ENCODE results near the gene MRPL17.

Gene MRPL17

DNA sequence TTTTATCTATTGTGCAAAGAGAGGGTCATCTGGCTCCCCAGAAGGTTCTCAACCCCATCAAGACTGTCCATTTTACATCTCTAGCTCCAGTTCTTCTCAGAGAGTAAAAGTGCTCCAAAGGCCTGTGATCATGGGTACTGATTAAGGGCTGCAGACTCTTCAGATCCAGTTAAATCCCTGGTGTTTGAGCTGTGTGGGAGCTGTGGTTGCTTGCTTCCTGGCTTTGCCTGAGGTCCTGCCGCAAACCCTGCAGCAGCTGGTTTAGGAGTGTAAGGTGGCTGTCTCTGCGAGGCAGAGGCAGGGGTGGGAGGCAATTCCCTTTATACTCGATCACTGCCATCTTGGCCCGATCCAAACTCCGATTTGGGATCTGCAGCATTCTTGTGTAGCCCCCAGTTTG lies 1.2 kb downstream of the MRPL17 start:
- DNase-seq, result no peak

DNA sequence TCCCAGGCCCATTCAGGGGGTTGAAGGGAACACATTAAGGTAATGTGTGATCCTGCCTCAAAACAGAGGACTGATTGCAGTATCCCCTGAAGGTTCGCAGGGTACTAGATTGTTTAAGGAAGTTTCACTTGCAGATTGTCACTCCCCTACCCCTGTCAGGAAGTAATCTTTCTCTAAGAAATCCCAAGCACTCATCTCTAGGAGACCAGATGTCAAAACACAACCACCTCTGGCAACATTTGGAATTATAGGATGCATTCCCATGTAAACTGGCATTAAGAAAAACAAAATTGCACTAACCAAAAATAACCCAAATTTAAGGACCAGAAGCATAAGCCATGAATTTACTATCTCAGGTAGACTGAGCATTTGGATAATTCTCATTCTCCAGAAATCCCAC lies 1.6 kb downstream of the MRPL17 start:
- DNase-seq, result no peak

DNA sequence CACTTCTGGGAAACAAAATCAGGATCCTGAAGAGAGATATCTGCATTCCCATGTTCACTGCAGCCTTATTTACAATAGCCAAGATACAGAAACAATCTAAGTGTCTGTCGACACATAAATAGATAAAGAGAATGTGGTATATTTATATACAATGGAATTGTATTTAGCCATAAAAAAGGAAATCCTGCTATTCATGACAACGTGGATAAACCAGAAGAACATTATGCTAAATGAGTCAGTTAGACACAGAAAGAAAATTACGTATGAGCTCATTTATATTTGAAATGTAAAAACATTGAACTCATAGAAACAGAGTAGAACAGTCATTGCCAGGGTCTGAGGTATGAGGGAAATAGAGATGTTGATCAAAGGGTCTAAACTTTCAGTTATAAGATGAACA lies 6.1 kb downstream of the MRPL17 start:
- no peak for DNase-seq

DNA sequence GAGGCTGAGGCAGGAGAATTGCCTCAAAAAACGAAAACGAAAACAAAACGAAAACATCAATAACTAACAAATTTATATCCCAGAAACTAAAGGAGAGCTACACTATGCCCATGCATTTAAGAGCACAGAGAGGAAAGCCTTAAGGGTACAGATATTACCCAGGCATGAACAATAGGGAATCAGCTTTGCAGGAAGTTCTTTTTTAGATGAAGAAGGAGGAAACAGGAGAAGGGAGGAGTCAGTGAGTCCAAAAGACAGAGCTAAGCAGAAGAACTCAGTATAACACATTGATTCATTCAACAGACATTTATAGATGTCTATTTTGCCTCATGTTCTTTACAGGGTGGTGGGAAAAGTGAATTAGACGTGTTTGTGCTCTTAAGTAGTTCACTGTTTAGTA lies 8.3 kb downstream of the MRPL17 start:
- no peak for DNase-seq

DNA sequence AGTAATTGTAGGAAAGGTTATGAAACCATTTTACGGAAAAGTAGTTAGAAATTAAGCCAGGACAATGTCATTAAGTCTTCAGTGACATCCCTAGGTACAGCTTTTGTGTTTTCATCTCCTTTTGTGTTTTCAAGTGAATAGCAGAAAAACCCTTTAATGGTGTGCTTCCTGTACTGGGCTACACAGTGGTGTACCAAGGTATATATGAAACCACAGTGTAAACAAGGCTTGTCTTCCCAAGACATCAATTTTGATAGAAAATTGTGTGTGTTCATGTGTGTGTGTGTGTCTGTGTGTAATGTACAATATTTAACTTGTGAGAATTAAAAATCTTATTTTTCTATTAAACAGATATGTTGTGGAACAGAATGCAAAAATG lies 8.9 kb downstream of the MRPL17 start:
- no peak for DNase-seq

DNA sequence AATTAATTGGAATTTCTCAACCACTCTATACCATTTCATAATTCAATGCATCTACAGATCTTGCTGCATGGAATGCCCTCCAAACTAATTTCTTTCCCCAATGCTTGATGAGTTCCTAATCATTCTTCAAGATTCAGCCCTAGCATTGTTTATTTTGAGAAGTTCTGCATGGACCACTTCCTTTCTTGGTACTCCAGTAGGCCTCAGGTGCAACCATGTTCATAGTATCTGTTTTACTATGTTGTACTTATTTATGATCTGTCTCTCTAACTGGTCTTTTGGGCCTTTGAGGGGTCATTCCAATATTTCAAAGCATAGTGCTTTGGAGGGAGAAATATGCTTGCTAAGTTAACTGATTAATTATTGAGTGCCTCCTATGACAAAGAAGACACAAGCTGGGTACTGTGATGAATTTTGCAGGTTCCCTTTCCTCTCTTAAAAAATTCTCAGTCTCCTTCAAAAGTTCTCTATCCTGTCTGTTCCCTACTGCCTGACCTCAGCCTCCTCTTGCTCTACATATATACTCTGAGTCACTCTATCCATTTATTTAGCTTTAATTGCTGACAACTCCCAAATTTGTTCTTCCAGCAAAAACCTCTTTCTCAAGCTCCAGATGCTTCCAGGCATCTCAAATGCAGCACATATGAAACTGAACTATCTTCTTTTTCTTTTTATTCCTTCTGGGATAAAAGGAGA lies 9.5 kb downstream of the MRPL17 start:
- no peak for DNase-seq

DNA sequence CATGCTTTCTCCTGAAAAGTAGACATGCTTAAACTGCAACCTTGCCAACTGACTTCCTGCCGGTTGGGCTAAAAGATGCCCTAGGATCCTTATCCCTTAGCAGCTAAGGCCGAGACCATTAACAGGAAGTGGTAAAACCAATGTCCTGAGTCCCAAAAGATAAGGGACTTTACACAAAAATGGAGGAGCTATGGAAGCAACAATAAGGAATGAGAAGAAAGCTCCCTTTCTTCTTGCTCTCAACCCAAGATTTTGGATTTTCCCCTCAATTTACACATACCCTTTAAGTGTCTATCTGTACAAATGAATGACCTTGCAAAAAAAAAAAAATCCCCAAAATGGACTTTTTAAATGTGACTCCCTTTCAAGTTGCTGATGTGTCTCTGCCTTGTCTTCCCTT lies 11.1 kb downstream of the MRPL17 start:
- DNase-seq, result no peak

DNA sequence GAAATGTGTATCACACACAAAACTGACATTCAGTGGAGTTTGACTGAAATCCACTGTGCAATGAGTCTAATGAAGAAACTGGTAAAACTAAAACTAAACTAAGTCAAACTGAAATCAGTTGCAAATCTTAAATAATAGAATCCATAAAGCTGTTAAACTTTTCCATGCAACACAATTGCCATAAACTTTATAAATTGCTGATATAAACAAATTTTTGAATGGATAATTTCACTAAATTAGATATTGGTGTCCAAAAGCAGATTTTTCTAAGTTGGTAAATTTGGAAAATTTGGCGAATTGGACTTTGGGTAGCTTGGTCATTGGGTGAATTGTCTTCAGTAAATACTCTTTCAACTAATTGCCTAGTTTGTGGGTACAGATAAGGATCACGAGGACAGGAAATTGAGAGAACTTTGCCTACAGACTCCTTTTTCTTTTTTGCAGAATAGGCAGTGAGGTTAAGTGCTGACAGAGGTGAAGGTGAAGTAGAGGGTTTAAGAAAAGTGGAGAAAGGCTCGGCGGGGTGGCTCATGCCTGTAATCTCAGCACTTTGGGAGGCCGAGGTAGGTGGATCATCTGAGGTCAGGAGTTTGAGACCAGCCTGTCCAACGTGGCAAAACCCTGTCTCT lies 12.8 kb downstream of the MRPL17 start:
- DNase-seq, result no peak

DNA sequence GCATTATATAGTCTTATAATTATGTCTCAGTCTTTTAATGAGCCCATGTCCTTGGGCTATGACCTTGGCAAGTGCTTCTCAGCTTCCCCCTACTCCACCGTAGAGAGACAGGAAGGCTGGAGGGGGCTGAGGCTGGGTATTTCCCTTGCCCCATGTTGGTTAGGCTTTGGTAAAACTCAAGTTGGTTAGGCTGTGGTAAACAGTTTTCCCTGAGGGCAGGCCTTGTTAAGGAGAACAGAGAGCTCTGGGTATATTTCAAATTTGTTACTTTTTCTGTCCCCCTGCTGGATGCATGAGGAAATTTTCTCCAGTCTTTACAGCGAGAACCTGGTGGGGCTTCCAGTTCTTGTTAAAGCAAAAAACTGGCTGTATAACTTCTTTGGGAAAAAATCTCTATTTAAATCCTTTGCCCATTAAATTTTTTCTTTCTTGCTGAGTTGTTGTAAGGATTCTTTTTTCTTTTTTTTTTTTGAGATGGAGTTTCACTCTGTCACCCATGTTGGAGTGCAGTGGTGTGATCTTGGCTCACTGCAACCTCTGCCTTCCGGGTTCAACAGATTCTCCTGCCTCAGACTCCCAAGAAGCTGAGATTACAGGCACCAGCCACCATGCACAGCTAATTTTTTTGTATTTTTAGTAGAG lies 15.3 kb downstream of the MRPL17 start:
- DNase-seq, result no peak

DNA sequence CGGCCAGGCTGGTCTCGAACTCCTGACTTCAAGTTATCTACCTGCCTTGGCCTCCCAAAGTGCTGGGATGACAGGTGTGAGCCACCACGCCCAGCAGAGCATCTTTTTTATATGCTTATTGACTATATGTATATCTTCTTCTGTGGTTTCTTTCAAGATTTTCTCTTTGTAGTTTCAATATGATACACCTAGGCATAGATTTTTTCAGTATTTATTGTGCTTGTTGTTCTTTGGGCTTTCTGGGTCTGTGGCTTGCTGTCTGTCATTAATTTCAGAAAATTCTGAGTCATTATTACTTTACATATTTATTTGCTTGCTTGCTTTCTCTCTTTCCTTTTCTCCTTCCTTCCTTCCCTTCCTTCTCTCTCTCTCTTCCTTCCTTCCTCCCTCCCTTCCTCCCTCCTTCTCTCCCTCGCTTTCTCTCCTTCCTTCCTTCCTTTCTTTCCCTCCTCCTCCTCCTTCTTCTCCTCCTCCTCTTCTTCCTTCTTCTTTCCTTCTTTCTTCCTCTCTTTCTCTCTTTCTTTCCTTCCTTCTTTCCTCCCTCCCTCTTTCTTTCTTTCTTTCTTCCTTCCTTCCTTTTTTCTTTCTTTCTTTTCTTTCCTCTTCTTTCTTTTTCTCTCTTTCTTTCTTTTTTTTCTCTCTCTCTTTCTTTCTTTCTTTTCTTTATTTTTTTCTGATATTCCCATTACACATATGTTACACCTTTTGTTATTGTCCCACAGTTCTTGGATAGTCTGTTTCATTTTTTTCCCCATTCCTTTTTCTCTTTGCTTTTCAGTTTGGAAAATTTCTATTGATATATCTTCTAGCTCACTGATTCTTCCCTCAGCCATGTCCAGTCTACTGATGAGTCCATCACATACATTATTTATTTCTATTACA lies 16.6 kb downstream of the MRPL17 start:
- DNase-seq, result no peak

DNA sequence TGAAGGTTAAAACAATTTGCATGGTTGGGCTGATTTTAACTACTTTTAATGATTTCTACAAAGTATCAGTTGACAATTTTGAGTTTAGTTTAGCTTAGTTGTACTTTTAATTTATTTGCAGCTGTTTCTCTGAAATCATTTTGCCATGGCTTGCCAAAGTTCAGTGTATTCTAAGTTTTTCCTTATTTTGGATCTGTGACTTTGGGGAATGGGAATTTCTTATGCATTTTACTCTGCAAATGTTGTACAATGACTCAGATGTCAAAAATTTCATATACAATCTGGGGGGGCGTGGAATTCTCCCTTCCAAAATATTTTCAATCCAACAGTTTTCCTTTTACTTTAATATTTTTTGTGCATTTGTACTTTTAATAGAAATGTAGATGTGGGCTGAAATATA lies 18.6 kb downstream of the MRPL17 start:
- DNase-seq, result no peak

DNA sequence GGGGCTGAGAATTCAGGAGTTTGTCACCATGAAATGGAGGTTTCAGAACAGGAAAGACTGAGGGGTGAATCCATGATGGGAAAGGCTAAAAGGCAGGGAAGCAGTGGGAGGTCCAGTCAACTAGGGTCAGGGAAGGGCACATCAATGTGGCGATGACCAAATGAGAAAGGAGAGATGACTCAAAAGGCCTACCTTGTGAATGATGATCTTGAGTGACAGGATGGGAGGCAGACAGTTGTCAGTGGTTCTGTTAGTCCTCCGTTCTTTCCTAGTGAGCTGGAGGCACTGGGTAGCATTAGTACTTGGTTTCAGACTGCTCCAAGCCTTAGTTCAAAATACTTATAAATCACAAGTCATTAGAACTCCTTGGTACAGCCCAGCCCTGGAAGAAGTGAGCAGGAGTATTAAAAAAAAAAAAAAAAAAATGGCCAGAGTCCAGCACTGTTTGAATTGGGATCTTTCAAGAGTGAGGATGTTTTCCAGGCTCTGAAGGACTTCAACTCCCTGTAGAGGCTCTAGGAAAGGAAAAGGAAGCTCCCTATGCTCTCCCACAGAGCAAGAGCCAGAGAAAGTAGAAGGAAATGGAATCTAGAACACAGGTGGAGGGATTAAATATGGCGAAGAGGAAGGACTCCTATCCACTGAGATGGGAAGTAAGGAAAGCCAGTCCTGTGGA lies 19.2 kb downstream of the MRPL17 start:
- no peak for DNase-seq

DNA sequence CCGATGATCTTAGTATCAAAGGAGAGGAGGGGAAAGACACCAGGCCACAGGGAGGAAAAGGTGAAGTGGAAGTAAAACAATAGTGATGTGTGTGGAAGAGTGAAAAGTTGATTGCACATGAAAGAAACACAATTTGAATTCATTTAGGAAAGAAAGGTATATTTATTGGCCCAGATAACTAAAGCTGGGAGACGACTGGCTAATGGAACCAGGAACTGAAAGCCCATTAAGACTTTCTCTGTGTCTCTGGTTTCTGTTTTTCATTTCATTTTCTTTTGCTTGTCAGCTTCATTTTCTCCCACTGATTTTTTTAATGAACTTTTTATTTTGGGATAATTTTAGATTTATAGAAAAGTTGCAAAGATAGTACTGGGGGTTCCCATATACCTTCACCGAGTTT lies 22.4 kb downstream of the MRPL17 start:
- no peak for DNase-seq

DNA sequence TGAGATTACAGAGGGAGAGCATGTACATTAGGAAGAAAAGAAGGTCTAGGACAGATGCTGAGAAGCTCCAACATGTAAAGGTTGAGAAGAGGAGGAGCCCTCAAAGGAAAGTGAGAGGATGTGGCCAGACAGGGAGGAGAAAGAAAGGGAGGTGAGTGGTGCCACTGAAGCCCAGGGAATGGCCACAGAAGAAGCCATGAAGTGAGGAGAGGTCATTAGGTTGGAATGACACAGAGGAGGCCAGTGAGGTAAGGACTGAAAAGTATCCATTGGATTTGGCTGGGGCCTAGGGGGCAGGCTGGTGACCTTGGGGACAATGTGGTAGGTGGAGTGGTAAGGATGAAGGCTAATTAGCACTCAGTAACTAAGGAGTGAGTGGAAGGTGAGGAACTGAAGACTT lies 24.5 kb downstream of the MRPL17 start:
- DNase-seq, result no peak

DNA sequence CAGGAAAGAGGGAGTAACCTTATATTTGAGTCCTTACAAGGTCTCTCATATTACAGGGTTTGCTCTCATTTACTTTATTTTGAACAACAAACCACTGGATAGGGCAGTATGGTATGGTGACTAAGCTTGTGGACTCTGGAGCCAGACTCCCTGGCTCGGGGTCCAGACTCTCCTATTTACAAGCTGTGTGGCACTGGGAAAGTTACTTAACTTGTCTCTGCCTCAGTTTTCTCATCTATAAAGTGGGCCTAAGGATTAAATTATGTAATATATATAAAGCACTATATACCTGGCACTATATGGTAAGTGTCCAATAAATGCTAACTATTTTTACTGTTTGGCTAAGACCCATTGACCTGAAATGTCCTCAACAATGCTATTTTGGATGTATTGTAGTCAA lies 25.8 kb downstream of the MRPL17 start:
- DNase-seq, result no peak

DNA sequence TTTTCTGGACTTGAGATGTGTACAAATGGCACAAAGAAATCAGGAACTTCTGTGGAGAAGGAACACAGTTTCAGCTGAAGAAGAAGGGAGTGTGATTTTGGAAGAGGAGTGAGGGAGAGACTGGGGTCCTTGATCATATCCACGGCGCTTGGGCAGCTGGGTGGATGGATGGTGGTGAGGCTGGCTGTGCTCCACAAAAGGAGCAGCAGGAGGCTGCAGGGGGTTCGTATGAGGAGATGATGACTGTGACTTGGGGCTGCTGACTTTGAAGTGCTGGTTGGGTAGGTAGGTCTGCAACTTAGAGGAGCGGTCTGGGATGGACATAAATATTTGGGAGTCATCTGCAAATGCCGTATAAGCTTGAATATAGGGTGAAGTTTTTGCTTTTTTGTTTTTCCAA lies 26.2 kb downstream of the MRPL17 start:
- DNase-seq, result no peak

DNA sequence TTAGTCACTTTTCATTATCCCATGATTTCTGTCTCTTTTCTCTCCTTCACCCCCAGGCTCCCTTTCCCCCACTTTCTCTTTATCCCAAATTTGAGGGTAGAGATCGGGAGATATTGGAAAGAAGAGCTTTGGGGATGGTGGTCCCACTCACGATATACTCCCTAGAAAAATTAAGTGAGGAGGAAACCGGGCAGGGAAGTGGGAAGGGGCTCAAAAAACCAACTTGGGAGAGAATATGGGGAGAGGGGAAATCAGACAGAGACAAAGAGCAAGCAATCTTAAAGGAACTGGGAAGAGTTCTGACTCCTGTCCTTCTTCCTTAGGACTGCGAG lies 26.6 kb downstream of the MRPL17 start:
- no peak for DNase-seq

DNA sequence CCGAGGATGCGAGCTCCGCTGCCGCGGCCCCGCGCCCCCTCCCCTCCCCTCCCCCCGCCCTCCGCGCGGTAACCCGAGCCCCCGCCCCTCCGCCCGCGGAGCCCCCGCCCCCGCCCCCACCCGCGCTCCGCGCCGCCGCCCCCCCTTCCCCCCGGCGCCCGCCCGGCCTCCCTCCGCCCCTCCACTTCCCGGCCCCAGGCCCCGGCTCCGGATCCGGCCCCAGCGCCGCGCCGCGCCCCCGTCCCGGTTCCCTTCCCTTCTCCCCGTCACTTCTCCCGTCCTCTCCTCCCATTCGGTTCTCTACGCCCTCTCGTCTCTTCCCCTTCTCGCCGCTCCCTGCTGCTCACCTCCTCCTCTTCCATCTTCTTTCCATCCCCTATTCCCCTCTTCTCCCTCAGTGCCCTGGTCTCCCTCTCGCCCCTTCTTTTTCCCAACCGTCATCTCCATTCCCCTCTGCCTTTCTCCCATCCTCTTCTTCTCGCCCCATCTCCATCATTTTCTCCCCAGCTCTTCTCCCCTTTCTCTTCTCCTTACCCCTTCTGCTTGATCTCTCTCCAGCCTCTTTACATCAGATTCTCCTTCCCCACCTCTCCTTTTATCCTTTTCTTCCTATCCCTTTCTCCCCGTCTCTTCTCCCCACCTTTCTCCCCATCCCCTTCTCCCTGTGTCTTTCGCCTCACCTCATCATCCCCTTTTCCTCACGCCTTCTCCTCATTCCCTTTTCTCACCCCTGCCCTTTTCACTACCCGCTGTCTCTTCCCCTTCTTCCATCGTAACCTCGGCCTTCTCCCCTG lies 27.2 kb downstream of the MRPL17 start, which contains the start of gene DCHS1:
Gene DCHS1 (minus strand): TSS at position 20 of the 794 bp plus-strand sequence. CDS start 14,196 bp downstream, outside the sequence.
- DNase-seq, result no peak

DNA sequence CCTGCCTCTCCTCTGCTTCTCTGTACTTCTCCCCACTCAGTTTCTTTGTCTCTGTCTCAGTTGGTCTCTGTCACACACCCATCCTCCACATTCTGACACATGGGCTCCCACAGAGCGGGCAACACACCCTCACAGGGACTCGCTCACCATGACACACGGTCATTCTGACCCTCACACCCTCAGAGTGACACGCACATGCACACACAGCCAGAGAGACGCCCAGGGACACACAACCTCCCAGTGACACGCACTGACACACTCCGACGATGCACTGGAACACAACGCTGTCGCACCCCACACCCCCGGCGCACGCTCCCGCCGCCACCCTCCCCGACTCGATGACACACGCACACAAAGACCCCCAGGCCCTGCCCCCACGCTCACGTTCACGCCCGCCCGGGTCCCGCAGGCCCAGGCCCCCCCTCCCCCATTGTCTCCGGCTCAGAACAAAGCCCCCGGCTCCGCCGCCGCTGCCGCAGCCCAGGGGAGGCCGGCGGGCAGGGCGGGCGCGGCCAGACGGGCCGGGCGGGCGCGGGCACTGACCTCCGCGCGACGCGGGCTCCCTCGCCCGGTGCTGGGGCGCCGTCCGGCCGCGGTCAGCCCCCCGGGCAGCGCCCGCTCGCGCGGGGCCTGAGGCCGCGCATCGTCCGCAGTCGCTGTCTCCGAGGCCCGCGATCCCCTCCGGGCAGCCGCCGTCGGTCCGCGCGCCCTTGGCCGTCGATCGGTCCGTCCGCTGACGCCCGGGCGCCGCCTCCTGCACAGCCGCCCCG lies 27.9 kb downstream of the MRPL17 start:
- peak; percentile 33 for DNase-seq

DNA sequence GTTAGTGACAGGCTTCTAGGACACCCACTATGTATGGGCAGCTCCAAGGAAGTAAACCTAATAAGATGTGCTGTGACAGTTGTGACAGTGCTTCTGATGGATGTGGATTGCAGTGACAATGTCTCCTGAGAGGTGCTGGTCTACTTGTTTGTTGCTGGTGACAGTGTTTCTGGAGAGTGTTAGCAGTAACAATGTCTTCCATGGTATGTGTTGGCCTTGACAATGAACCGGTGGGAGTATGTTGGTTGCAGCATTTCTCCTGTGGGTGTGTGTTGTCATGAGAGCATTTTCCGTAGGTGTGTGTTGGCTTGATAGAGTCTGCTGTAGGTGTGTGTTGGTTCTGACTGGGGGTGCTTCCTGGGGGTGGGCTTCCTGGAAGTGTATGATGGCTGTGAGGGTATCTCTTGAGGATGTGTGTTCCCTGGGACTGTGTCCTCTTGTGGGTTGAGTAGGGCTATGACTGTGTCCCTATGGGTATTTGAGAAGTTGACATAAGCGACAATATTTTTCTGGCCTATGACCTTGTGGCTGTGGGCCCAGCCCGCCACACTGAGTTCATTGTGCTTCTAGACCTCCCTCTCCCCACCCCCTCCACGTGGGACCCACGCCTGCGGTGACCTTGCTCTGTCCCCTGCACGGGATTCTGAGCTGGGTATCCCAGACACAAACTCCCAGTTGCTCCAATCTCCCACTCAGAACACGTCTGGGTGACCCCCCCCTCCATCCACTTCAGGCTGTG lies 28.7 kb downstream of the MRPL17 start:
- DNase-seq, result peak; percentile 33

DNA sequence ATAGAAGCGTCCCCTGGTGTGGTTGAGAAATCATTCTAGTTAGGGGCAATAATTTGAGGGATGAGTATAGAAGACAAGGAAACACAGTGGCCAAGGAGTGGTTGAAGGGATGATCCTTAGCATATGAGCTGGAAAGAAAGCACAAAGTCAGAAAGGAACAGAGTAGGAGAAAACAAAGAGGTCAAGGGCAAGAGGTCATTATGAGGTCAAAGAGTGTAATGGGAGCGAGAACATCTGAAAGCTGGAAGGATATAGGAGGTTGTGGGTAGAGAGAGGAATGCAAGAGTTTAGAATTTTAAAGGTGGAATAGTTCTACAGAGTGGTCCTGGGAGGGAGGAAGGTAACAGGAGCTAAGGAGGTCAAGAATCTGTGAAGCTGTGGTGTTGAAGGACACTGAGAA lies 29.5 kb downstream of the MRPL17 start:
- DNase-seq, result no peak

Measured in midbrain (tissue), 1 donor.